ENCODE results near the gene GLA. TPM values are rescaled to one million over a fixed set of nuclear protein-coding genes. Genes with fewer than 3 reads are reported as not detected.

The GLA gene
- total and polyA plus RNA-seq, 2 of the 4 experiments (the other 2 are of a cell fraction) = 27.9 to 38.7 TPM

DNA sequence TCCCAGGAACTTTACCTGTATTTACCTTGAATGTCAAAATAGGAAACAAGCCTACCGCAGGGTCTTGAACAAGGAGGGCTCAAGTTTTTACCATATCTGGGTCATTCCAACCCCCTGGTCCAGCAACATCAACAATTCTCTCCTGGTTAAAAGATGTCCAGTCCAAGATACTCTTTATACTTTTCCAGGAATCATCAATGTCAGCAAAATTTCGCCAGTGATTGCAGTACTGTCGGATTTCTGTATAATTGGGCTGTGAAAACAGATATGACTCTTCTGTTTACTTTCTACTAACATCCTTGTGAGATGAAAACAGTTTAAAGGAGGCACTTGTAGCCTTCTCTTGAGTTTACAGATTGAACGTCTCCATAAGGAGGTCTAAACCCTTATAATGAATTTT lies 9.0 kb downstream of the GLA start:
- Histone ChIP-seq H4K8ac (ENCODE audit: low read depth in 2 of 2, low read length in 2 of 2) (no peak overlapping the region), H3K23ac (ENCODE audit: low read depth, low read length) (no peak overlapping the region), H2BK5ac (ENCODE audit: low read depth, low read length, poor library complexity, severe bottlenecking) (no peak overlapping the region), H4K91ac (ENCODE audit: insufficient read depth, low read depth, low read length) (no peak overlapping the region), H3K4me2 (ENCODE audit: low read depth, low read length) (no peak overlapping the region), H3K27me3 (ENCODE audit: control insufficient read depth, insufficient read depth, low read length) (no peaks in the 10 kb centered on the region; the same call in 1 of the 2 replicates), H2AFZ (replicated peaks; ENCODE audit: low read length, poor library complexity) (no peak overlapping the region), H2BK15ac (ENCODE audit: low read depth, low read length) (no peak overlapping the region), H3K56ac (ENCODE audit: extremely low read depth, insufficient read depth, low read length) (no peak overlapping the region), H3K9ac (ENCODE audit: low read depth, low read length) (no peak overlapping the region), H3K14ac (replicated peaks; ENCODE audit: low read depth, low read length) (no peak overlapping the region), H2AK5ac (ENCODE audit: low read depth, low read length) (no peak overlapping the region), H3K9me1 (ENCODE audit: insufficient read depth, low read length) (no peaks in the 10 kb centered on the region), H3K79me1 (ENCODE audit: low read depth in 1 of 2, low read length in 2 of 2) (no peaks in the 10 kb centered on the region), H3K4me3 (ENCODE audit: insufficient read depth, low read depth, low read length) (no peak overlapping the region), H3K4ac (ENCODE audit: low read depth, low read length) (no peak overlapping the region), H2BK120ac (ENCODE audit: low read depth, low read length) (no peak overlapping the region), H3K36me3 (ENCODE audit: control insufficient read depth, insufficient read depth, low read length) (peaks cover 9% of the 10 kb centered on the region), H3K9me3 (ENCODE audit: control insufficient read depth, insufficient read depth, low read length) (no peaks in the 10 kb centered on the region), H3K27ac (ENCODE audit: insufficient read depth, low read length) (no peak overlapping the region), H4K5ac (ENCODE audit: low read depth, low read length) (no peak overlapping the region), H3K4me1 (ENCODE audit: control insufficient read depth, insufficient read depth, low read length) (no peaks in the 10 kb centered on the region), H2BK20ac (ENCODE audit: low read depth, low read length) (no peak overlapping the region), H4K20me1 (ENCODE audit: insufficient read depth, low read length) (0 out of 2 replicates have a peak, but pooled peaks cover 3% of the 10 kb centered on the region), H3K18ac (ENCODE audit: low read depth, low read length) (no peak overlapping the region), H2AK9ac (replicated peaks; ENCODE audit: low read depth, low read length, poor library complexity) (no peak overlapping the region)
- dilution Hi-C loops (cut with HindIII; ENCODE audit: low sequenced_read_pairs, unreplicated experiment) = no loop called here
- CTCF ChIA-PET = interaction anchor here (1.5 kb wide), 1 partner anchor 17 kb away, joined by 3 read pairs; no protein-coding TSS in a partner anchor
- POLR2A ChIA-PET (ENCODE audit: unreplicated experiment) = no interaction called here
- no peak for TF ChIP-seq POLR2A (IDR thresholded peaks at IDR 0.05; ENCODE audit: low read depth, low read length)
- peak; percentile 71 for TF ChIP-seq MAFK (IDR thresholded peaks at IDR 0.05; ENCODE audit: low read depth, low read length)
- TF ChIP-seq NFE2L2 (IDR thresholded peaks at IDR 0.05; ENCODE audit: low read depth, low read length) = no peak
- no peak for TF ChIP-seq RFX5 (IDR thresholded peaks at IDR 0.05; ENCODE audit: low read depth, low read length)
- TF ChIP-seq, protein P1, sequence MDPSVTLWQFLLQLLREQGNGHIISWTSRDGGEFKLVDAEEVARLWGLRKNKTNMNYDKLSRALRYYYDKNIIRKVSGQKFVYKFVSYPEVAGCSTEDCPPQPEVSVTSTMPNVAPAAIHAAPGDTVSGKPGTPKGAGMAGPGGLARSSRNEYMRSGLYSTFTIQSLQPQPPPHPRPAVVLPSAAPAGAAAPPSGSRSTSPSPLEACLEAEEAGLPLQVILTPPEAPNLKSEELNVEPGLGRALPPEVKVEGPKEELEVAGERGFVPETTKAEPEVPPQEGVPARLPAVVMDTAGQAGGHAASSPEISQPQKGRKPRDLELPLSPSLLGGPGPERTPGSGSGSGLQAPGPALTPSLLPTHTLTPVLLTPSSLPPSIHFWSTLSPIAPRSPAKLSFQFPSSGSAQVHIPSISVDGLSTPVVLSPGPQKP (IDR thresholded peaks at IDR 0.05; ENCODE audit: borderline replicate concordance, low read depth, low read length) = no peak
- no peak for TF ChIP-seq RAD21 (IDR thresholded peaks at IDR 0.05; ENCODE audit: low read length)
- in situ Hi-C loops (cut with MboI; ENCODE audit: low sequenced_read_pairs) = no loop called here
- intact Hi-C loops (cut with micrococcal nuclease) = no loop called here
- 71% methylated on average over 1 of the region's 4 CpGs; no CpG with 5 or more reads in 1 of the 2 experiments for WGBS, 2 experiments (ENCODE audit: extremely low coverage in 2 of 2, insufficient read length in 1 of 2)
- no peak for ATAC-seq (ENCODE audit: low read depth)
- DNase-seq = no peak
- no TSS peak for BruUV-seq (replicated peaks)
